HG02943 (cell line): ENCODE results near the gene GFRA4.

Source experiments
- ATAC-seq: cut with Tn5 transposase; IDR thresholded peaks from one replicate; pipeline ENCODE4 v1.9.1; 2021; ENCODE audit warnings: mild to moderate bottlenecking, low read depth, moderate library complexity; ENCODE audit not compliant: unreplicated experiment

Gene GFRA4

DNA sequence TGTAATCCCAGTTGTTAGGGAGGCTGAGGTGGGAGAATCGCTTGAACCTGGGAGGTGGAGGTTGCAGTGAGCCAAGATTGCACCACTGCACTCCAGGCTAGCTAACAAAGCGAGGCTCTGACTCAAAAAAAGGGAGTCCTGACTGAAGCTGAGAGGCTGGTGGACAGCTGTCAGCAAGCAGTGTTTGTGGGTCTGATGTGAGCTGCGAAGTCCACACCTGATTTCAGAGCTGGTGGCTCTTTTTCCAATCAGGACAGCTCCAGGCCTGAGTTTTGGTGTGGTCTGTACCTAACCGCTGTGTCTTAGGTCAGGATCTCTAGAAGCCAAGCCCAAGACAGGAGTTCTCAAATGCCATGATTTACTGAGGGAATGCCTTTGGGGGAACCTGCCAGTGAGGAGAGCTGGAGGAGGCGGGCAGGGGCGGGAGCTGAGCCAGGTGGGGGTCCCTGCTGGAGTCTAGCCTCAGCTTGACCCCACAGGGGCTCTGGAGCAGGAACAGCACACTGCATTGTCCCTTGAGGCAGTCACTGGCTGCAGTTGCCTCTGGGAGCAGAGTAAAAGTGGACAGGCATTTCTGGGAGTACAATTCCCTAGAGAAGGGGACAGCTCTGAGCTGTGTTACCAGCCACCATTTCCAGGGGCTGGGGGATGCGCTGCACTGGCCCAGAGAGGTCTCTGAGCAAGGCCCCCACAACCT is 5.0 kb downstream of the GFRA4 start:
- no peak for ATAC-seq

DNA sequence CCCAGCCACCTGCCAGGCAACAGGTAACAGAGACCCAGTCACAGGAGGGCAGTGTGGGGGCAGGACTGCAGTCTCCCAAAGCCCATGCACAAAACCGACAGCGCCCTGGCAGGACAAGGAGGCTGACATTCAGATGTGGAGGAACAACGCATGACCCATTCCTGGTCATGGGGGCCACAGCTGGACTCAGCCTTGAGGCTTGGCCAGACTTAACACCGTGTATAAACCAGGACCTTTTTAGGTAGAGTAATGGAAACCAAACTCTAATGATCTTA is 8.1 kb downstream of the GFRA4 start:
- ATAC-seq, result no peak

DNA sequence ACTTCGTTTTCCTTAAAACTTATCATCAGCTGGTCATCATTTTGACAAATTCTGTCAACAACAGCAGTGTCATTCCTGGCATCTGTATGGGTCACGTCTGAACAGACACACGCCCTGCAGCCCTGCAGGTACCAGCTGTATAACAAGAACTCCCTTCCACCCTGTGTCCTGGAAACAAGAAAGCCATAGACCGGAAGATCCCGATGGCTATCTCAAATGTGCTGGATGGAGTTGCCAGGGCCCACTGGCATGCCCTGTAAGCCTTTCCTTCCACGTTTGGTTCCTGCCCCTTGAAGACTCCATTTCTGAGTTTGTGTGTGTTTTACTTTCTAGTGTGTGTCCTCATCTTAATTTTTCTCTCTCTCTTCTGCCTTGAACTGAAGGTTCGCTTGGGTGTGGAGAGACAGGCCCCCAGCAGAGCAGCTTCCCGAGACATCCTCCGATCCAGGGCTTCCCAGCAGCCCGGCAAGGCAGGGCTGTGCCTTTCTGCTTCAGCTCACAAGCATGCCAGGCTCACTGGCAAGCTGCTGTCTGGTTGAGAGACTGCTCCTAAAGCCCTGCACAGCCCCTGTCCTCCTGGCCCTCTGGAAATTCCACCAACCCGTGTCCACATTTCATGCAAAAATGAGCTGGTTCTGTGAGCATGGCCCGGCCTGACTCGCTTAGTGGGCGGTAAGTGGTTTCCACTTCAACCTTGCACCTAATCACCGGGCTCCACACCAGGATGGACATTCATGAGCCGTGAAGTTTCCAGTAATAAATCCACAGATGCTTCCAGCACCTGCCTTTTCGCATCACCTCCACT is 8.7 kb downstream of the GFRA4 start:
- ATAC-seq, result no peak

DNA sequence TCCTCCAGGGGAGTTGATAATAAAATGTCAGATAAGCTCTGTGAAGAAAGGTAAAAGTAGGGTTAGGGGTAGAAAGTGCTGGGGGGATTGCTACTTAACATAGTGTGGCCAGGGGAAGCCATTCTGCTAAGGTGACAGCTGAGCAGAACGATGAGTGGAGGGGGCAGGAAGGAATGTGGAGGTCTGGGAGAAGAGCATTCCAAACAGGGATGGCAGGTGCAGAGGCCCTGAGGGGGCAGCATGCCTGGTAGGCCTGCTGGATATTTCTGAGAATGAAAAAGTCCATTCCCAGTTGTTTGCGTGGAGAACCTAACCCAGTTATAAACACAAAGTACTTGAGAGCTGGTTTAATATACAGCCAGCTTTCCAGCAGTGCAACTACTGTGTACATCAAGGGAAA is 9.3 kb downstream of the GFRA4 start:
- ATAC-seq, result no peak

DNA sequence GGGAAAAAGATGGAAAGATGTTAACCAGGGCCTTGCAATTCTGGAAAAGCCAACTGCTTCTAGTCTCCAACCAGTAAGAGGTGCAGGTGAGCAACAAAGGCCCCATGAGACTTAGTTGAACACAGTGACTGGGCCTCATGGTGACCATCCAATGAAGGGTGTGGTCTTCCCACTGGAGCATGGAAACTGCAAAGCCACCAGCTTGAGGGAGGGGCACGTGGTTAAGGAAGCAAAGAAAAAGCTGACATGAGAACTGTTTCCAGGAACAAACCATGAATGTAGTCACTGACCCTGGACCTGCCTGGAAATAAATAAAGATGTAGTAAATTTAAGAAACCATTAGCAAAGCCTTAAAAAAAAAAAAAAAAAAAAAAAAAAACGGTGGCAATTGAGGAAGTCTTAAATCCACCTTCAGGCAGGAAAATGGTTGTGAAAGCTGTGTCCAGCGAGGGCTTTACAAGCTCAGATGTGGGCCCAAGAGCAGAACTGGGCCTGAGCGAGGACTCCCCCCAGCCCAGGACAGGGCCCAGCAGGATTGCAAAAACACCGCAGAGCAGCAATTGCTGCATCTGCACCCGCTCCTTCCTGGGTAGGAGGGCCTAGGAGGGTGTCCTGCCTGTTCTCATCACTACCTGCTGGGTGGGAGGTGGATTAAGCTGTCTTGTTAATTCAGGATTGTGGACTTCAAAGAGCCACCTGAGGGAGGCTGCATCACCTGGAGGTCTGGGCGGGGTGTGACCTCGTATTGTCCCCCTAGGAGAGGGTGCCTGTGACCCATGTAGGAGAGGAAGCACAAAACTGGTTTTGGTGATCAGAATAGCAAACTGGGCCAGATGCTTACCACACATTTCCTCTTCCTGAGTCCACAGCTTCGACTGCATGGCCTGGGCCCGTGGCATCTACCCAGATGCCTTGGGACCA is 10.3 kb downstream of the GFRA4 start:
- ATAC-seq, result no peak

DNA sequence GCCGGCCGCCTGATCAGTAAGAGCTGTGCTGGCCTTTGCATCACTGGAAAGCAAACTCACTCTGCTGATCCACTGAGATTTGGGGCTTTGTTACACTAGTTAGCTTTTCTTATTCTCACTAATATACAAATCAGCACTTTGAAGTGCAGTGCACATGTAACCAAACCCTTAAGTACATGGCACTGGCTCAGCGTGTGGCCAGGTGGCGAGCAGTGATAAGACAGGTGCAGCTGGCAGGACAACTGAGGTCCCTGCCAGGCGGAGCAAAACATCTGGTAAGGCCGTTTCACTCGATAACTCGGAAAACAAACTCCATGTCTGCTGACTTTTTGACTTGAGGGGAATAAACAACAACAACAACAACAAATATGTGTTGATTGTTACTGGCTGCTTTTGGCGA is 11.0 kb downstream of the GFRA4 start:
- ATAC-seq, result no peak

DNA sequence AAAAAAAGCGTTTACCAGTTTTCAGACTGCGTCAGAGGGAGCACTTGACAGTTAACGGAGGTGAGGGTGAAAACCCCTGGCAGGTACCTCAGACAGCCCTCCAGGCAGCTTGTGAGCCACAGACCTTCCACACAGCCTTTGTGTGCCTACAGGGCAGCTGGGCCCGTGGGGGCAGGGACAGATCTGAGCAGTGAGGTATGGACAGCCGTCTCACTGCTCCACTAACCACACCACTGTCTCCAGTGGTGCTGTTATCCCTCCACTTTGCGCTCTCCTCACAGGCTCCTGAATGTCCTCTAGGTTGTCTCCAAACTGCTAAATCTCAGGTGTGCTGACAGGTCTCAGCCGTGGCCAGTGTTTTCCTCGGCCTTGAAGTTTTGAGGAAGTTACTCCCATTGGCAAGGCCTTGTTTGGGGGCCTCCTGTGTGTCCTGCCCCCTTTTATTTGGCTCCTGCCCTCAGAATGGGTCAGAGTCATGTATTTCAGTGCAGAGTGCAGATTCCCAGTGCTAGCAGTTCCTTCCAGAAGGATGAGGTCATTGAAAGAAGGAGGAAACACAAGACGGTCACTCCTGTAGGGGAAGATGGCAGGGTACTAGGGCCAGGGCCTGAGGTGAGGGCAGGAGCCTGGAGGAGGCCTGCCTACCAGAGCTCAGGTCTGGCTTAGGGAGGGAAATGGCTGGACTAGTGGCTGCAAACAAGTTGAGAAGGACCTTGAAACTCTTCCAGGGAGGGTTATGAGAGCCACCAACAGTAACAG is 11.8 kb downstream of the GFRA4 start:
- ATAC-seq, result no peak

DNA sequence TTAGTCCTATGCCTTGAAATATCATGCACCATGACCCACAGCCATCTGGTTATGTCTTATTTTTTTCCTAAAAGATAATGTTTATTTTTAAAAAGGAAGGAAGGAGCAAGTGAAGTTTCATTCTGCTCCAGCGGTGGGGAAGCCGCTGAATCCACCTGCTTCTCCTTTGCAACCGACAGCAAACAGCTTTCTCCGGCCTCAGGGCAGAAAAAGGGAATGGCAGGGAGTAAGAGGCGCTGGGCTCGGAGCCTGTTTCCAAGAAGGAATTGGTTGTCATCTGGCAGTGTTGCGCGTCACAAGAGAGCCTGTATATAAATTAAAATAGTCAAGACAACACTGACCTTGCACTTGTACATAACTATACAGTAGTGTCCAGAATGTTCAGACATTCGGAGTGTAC is 14.2 kb downstream of the GFRA4 start:
- no peak for ATAC-seq

DNA sequence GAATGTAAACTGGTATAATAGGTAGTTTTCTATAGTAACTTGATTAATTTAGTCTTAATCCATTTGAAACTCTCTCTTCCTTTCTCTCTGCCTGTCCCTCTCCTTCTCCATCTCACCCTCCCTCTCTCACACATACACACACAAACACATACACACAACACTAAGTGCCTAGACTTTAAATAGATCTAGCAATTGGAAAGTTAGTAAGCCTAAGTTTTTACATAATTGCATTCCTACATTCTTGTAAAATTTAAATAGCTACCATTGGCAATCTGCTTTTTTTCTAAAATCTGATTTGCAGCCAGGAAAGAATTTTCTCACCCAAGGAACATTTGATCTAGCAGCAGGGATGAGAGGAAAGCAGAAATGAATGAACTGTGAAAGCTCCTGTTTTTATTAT is 15.7 kb downstream of the GFRA4 start:
- no peak for ATAC-seq

DNA sequence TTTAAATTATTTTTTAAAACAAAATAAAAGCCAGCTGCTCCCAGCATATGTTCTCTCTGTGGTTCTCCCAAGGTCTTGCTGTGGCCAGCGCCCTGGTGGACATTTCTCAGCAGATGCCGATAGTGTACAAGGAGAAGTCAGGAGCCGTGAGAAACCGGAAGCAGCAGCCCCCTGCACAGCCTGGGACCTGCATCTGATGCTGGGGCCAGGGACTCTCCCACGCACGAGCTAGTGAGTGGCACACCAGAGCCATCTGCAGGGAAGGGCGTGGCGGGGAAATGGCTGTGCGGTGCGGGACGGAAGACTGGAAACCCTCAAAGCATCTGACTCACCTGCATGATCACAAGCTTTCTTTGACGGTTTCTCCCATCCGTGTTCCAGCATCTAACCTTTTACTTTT is 16.5 kb downstream of the GFRA4 start:
- no peak for ATAC-seq

DNA sequence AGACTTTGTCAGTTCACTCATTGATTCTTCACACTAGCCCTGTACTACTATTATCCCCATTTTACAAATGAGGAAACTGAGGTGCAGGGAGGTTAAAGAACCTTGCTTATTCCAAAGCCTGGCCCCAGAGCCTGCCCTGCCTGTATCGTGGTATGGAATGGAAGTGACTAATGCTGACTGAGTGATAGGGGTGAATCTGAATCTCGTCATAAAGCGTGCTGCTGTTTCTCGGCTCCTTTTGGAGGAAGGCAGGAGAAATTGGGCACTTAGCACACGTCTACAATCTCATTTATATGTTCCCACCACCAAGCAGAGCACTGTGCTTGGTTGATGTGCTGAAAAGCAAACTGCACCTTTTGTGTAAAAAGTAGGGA is 17.1 kb downstream of the GFRA4 start:
- ATAC-seq, result no peak

DNA sequence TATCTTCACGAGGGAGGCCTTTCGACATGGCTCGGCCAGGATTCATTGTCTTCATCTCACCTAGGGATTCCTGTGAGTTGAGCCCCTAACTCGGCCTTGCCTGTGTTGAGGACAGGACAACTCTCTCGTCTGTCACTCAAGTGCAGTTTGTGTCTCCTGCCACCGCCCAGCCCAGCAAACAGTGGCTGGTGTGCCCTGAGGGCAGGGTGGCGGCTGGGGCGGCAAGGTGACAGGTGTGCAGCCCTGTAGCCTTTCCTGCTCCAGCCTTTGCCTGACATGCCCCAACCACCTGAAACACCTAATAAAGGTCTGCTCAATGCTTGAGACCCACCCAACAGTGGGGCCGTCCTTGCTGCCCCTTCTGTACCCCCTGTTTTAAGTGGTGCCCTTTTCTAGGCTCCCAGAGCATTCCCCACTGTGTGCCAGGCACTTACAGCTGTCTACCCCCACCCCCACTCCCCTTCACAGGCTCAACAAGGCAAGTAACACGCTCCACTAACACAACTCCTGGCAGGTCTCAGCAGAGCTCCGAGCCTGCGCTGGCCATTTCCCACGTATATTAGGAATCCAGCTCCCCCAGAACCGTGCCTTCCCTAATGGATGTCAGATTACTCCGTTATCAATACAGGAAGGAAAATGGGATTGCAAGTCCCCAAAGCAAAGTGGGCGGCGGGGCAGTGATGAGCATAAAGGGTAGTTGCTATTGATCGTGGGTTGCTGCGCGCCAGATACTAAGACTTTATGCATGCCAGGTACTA is 17.7 kb downstream of the GFRA4 start:
- ATAC-seq, result no peak

DNA sequence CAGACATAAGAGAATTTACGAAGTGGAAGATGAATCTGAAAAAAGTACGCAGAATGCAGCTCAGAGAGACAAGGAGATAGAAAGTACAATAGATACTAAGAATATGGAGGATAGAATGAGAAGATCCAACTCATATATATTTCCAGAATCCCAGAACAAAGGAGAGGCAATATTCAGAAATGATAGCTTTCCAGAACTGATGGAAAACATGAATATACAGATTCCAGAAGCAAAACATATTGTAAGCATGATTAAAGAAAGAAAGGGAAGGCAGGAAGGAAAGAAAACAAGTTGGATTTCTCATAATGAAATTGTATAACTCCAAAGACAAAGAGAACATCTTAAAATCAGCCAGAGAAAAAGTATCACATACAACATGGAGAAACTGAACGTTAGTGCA is 22.9 kb downstream of the GFRA4 start:
- no peak for ATAC-seq

DNA sequence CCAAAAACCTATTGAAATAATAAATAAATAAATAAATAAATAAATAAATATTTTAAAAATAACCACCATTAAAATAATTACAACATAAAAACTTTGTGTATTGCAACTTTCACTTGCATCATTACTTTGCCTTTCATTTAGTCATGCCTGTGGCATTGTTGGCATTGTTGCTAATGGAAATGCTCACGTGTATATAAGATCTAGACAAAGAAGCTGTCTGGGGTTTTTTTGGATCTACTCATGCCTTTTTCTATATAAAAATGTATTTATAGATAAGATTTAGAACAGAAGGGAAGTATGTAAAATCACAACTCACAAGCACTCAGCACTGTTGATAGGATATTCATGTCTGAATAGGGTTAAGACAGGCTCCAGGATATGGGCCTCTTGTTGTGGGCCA is 27.9 kb downstream of the GFRA4 start:
- no peak for ATAC-seq

DNA sequence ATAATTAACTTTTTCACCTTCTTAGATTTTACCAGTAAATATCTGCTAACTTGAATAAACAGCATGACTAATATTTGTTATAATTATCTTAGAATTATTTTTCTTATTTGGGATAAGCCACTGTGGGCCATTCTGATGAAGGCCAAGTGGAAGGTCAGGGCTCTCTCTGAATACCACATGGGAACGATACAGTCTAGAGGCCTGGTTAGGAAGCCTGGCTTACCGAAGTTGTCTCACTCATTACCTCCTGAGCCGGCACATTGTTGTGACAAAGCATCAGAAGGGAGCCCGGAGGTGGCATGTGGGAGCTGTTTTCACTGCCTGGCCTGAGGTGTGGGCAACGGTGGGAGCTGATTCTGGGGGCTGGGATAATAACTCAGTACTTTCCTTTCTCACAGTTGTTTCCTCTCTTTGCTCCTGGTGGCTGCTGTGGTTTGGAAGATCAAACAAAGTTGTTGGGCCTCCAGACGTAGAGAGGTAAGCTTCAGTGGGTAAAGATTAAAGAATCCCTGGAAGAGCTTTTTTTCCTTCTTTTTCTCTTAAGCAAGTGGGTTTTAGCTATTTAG is 29.2 kb downstream of the GFRA4 start:
- ATAC-seq, result no peak

DNA sequence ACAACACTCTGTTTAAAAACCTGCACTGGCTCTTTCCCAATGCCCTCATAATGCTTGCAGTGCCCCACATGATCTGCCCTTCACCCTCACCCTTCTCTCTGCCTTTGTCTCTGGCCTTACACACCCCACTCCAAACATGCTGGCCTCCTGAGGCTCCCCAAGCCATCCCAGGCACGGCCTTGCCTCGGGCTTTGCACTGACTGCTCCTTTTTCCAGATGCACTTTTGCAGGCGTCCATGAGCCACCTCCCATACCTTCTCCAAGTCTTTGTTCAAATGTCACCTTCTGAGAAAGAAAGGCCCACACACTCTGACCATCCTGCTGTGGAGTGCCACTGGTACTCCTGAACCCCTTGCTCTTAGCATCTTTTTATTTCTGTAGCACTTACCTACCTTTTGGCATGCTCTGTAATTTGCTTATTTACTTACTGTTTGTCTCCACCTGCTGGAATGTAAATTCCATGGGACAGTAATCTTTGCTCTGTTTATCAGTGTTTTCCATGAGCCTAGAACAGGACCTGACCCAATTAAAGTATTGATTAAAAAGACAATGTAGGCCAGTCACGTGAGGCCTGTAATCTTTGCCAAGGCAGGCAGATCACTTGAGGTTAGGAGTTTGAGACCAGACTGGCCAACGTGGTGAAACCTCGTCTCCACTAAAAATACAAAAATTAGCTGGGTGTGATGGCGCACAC is 30.7 kb downstream of the GFRA4 start:
- ATAC-seq, result no peak

DNA sequence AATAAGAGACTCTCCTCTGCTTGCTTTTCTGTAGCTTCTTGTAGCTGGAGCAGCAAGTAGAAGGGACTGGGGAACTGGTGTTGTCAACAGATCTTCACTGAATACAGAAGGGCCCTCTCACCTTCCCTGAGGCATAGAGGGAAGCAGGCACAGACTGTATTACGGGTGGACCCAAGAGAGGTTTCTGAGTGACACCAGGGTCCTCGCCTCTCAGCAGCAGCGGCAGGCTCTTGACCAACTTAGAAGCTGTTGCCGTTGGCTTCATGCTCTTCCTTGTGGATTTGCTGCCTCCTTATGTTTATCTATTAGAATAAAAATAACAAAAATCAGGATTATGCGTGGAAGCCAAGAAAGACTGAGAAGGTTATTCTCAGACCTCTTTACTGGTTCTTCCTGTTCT is 31.7 kb downstream of the GFRA4 start:
- no peak for ATAC-seq

DNA sequence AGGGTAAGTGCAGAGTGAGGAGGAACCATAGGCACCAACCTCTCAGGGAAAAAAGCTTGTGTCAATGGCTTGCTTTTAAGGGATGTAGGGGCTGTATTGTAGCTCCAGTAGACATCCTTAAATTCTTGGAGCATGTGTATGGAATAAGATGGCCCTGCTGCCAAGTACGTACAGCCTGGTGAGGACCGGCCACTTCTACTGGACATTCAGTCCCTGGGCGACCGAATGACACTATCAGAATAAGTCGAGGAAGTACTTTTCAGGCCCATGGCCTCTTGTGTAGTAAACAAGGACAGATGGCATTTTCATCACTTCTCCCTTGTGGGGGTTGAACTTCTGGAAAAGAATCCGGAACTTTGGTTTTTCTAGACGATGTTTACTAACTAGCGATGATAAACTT is 32.8 kb downstream of the GFRA4 start:
- no peak for ATAC-seq

DNA sequence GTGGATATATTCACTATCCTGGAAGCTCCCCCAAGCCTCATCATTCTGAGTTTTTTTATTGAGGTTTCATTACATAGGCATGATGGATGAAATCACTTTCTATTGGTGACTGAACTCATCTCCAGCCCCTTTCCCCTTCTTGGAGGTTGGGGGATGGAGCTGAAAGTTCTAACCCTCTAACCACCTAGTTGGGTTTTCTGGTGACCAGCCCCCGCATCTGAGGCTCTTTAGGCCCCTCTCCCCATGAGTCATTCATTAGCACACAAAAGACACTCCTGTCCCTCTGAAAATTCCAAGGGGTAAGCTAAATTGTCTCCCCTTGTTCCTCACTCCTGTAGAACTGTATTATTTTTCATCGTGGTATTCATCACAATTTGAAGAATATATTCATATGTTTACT is 33.3 kb downstream of the GFRA4 start:
- ATAC-seq, result no peak
